Coronary artery (tissue), 2 donors: ENCODE measurements around the gene CMIP.

ENCODE experiments used
- DNase-seq: peaks from one replicate; pipeline ENCODE4 v3.0.0-alpha.2; 2017; ENCODE audit warnings: low spot score
- H3K27ac ChIP-seq, 2 donors: fragments of 200-600 bp; sonication (generic); one replicate each; pipeline ENCODE4 v1.5.1; 2016 to 2019
- H3K4me3 ChIP-seq: fragments of 200-600 bp; sonication (generic); 2 replicates; pipeline ENCODE4 v1.5.1; 2016; ENCODE audit warnings: mild to moderate bottlenecking, moderate library complexity
- TF ChIP-seq, protein P1 (sequence below): fragments of 200-600 bp; sonication (generic); IDR thresholded peaks from one replicate; pipeline ENCODE4 v1.5.1; 2019; ENCODE audit warnings: antibody characterized with exemption

Gene CMIP

DNA sequence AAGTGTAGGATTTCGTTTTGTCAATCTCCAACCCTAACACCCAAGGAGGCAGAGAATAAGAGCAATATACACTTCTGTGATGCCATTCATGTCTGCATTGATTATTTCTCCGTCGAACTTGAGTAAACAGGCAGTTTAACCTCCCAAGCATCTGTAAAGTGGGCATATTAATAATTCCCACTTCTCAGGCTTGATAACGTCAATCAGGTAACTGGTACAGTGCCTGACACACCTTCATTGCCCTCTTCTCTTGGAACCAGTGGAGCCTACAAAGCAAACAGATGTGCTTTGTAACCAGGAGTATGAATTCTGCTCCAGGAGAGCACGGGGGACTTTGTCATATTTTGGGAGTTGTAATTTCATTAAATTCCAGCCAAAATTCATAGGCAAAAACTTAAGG lies 302.0 kb downstream of the CMIP start:
- TF ChIP-seq, protein P1, sequence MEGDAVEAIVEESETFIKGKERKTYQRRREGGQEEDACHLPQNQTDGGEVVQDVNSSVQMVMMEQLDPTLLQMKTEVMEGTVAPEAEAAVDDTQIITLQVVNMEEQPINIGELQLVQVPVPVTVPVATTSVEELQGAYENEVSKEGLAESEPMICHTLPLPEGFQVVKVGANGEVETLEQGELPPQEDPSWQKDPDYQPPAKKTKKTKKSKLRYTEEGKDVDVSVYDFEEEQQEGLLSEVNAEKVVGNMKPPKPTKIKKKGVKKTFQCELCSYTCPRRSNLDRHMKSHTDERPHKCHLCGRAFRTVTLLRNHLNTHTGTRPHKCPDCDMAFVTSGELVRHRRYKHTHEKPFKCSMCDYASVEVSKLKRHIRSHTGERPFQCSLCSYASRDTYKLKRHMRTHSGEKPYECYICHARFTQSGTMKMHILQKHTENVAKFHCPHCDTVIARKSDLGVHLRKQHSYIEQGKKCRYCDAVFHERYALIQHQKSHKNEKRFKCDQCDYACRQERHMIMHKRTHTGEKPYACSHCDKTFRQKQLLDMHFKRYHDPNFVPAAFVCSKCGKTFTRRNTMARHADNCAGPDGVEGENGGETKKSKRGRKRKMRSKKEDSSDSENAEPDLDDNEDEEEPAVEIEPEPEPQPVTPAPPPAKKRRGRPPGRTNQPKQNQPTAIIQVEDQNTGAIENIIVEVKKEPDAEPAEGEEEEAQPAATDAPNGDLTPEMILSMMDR, result no peak
- Histone ChIP-seq H3K4me3 (peak overlapping the region; percentile 64), H3K27ac (no peak overlapping the region)
- DNase-seq, result no peak

DNA sequence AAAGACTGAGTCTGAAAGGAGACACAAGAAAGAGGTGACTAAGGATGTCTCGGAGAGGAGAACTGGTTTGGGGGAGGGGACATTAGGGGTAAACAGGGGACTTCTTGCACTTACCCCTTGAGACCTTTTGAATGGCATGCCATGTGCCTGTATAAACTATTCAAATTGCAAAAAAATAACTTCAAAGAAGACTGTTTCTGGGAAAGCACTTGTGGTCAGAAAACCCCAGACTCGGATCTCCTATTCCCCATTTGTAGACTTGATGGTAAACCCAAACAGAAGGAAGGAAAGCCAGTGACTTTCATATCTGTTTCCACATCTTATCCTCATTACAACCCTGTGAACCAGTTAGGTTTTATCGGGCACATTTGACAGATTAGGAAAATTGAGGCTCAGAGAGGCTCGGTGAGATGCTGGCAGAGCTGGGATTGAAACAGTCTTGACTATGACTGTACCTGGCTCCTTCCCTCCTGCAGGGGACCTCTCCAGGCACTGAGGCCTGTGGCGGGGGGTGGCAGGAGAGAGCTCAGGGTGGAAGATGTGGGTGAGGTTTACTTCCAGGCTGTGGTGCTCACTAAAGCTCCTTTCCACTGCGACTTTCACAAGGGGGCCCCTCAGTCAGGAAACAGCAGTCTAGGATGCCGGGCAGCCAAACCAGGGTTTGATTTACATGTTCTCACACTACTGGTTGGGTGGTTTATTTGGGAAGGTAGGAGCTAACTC lies 304.0 kb downstream of the CMIP start:
- no peak for DNase-seq

DNA sequence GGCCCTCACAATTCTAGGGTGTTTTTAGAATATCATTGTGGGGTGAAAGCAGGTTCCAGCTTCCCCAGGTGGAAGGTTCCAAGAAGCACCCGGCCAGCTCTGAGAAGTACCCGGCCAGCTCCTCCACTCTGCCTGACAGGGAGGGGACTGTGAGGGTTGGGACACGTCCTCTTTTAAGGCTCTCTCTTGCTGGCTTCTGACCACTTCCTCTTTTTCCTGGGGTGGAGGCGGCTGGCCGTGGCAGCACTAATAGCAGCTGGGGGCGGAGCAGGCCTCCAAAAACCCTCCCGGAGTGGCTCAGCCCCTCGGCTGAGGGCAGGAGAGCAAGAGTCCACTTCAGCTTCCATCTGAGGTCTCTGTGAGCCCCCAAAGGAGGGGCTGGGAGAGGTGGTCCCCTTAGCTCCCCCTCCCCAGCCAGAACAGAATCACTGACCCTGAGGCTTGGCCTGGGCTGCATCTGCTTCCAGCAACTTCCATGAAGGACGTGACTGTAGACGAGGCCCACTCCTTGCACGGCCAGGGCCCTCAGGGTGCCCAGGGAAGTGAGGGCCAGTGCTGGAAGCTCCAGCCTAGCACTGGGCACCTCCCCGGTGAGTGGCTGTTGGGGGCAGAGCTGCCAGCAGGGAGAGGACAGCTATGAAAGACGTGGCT lies 307.7 kb downstream of the CMIP start:
- TF ChIP-seq, protein P1, result no peak
- H3K27ac ChIP-seq, result peak overlapping the region; percentile 27 to 78
- no peak overlapping the region for H3K4me3 ChIP-seq
- DNase-seq, result no peak

More for the DNA sequence above, 304.0 kb downstream of the CMIP start:
- H3K4me3 ChIP-seq, result no peak overlapping the region
- TF ChIP-seq, protein P1, result no peak
- H3K27ac ChIP-seq, result no peak overlapping the region

DNA sequence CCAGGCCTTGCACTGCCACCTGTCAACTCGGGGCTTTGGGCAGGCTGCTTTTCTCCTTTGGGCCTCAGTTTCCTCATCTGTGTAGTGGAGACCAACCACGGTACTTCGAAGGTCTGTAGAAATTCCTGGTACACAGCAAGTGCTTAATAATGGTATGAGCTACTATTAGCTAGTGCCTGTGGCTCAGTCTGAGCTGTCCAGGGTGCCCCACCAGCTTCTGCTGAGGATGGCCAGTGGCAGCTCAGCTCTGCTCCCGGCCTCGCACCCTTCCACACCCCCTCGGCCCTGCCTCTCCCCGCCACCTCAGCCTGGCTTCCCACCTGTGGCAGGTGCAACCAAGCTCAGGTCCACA lies 308.2 kb downstream of the CMIP start:
- Histone ChIP-seq H3K27ac (peak overlapping the region in 1 of 2 donors; percentile 78), H3K4me3 (no peak overlapping the region)
- DNase-seq, result no peak
- TF ChIP-seq, protein P1, result no peak

DNA sequence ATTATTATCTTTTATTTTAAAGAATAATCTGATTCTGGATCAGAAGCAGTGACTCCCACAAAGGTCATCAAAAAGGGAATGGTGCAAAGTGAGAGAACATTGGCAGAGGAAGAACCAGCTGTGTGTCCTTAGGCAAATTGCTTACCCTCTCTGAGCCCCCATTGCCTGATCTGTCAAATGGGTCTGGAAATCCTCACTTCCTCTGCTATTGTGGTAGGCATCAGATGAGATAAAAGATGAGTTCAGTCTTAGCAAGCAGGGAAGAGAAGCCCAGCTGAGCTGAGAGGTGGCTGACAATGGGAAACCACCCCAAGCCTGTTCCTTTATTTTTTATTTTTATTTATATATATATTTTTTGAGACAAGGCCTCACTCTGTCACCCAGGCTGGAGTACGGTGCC lies 310.2 kb downstream of the CMIP start:
- TF ChIP-seq, protein P1, result no peak
- no peak overlapping the region for H3K27ac ChIP-seq

DNA sequence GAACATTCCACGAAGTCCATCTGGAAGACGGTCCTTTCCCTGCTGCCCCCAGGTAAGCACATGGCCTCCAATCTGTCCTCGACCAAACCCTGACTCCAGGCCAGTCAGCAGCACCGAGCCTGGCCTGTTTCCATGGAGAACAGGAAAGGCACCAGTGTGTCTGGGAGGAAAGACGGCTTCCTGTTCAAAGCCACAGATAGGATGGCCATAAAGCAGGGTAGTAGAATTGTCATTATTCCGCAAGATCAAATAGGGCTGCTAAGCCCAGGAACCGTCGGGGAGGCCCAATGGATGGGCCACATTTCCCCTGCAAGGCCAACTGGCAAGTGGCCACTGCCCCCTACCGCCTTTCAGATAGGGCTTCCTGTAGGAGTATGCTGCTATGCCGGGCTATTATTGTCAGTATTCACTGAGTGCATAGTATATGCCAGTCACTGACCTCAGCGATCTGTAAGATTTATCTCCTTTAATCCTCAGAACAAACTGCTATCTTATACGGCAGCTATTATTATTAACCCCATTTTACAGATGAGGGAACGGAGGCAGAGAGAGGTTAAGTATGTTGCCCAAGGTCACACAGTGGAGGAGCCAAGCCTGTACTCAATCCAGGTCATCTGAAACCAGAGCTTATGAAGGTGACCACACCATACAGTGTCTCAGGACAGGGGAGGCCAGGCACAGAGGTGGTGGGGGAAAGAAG lies 311.5 kb downstream of the CMIP start:
- DNase-seq, result no peak
- Histone ChIP-seq H3K27ac (peak overlapping the region in 1 of 2 donors; percentile 14), H3K4me3 (no peak overlapping the region)
- TF ChIP-seq, protein P1, result no peak

More for the DNA sequence above, 310.2 kb downstream of the CMIP start:
- H3K4me3 ChIP-seq, result no peak overlapping the region
- no peak for DNase-seq
